Measurements from ENCODE around the gene GIPC3. TPM values are rescaled to one million over a fixed set of nuclear protein-coding genes. Genes with fewer than 3 reads are reported as not detected.

The GIPC3 gene
- polyA plus RNA-seq, 2 of the 4 experiments (the other 2 are of a cell fraction), result 0.05 to 0.12 TPM

DNA sequence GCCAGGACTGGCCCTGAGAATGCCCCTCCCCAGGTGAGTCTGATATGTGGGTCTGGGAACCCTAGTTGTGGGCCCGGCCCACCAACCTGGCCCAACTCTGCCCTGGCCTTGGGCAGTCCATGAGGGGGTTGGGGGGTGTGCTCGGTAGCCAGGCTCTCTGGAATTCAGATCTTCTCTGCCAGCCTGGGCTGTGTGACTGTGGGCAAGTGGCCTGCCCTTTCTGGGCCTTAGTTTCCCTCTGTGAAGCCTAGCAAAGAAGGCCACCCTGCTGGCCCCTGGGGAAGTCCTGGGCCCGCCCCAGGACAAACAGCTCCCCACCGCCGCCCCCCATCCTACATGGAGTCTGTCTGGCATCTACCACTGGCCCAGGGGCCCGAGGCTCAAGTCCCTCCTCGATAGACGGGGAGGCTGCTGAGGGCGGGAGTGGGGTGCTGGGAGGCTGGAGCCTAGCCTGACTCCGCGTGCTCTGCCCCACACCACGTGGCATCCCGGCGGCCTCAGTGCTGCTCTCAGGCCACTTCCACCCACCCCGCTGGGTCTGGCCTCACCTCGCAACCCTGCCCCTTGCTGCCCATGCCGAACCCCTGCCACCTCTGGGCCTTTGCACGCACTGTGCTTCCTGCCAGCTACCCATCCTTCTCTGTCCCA is 29.7 kb downstream of the GIPC3 start:
- no peak for TF ChIP-seq EHF (CRISPR knock-in tag; IDR thresholded peaks at IDR 0.05)
- TF ChIP-seq KDM5A (IDR thresholded peaks at IDR 0.05), result no peak
- no peak for TF ChIP-seq CBX8 (IDR thresholded peaks at IDR 0.05)
- TF ChIP-seq, protein P1, sequence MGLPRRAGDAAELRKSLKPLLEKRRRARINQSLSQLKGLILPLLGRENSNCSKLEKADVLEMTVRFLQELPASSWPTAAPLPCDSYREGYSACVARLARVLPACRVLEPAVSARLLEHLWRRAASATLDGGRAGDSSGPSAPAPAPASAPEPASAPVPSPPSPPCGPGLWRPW (IDR thresholded peaks at IDR 0.05), result no peak
- no peak for TF ChIP-seq ZNF302 (CRISPR knock-in tag; IDR thresholded peaks at IDR 0.05)
- TF ChIP-seq FOSL2 (IDR thresholded peaks at IDR 0.05), result no peak
- TF ChIP-seq FOSL2 (CRISPR knock-in tag; IDR thresholded peaks at IDR 0.05), result no peak
- no peak for TF ChIP-seq NPAS2 (CRISPR knock-in tag; IDR thresholded peaks at IDR 0.05; ENCODE audit: borderline replicate concordance)
- no peak for TF ChIP-seq CHD4 (IDR thresholded peaks at IDR 0.05; ENCODE audit: borderline replicate concordance)
- TF ChIP-seq GATA3 (IDR thresholded peaks at IDR 0.05; ENCODE audit: borderline replicate concordance), result no peak
- TF ChIP-seq SMC3 (IDR thresholded peaks at IDR 0.05), result no peak
- Histone ChIP-seq H3K9me3 (no peaks in the 10 kb centered on the region), H3K4me1 (no peaks in the 10 kb centered on the region), H3K27ac (no peak overlapping the region), H3K4me2 (no peak overlapping the region), H3K4me3 (no peak overlapping the region)
- ChIA-PET POLR2A (no interaction called here), CTCF (interaction anchor here (0.6 to 2.2 kb wide), 4 partner anchors 14 to 310 kb away, joined by 3 to 9 read pairs (median 5); no protein-coding TSS in a partner anchor)
- DNase-seq (ENCODE audit: low read depth in 1 of 2, low spot score in 1 of 2), result no peak
- 89% methylated on average over 13 of the region's 18 CpGs for WGBS (ENCODE audit: missing lambda C conversion rate)
- ATAC-seq, result no peak
- no peak for FAIRE-seq

DNA sequence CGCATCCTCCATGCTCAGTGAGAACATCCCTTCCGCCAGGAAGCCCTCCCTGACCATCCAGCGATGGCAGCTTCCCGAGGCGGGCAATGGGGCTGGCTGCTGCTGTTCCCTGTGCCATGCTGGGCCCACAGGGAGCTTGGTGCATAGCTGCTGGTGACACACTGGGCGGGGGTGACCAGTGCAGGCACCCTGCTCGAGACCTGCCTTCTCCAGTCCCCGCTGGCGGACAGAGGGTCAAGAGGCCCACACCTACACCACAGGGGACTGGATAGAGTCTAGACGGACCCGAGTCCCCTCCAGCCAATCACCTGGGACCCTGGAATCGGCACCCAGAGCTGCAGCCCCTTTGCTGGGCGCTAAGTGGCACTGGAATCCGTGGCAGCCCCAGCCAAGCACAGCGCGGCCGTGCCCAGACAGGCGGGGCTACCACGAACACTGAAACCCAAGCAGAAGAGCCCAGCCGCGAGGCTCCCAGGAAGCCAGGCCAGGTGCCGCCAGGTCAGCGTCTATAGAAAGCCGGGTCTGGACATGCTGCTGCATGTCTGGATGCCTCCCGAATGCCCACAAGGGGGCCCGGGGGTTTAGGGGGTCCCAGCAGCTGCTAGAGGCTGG is 30.4 kb downstream of the GIPC3 start:
- Histone ChIP-seq H3K27ac (no peak overlapping the region), H3K4me1 (no peaks in the 10 kb centered on the region), H3K4me2 (no peak overlapping the region), H3K4me3 (no peak overlapping the region), H3K9me3 (no peaks in the 10 kb centered on the region)
- TF ChIP-seq ZSCAN20 (CRISPR knock-in tag; IDR thresholded peaks at IDR 0.05), result no peak
- TF ChIP-seq, protein P2, sequence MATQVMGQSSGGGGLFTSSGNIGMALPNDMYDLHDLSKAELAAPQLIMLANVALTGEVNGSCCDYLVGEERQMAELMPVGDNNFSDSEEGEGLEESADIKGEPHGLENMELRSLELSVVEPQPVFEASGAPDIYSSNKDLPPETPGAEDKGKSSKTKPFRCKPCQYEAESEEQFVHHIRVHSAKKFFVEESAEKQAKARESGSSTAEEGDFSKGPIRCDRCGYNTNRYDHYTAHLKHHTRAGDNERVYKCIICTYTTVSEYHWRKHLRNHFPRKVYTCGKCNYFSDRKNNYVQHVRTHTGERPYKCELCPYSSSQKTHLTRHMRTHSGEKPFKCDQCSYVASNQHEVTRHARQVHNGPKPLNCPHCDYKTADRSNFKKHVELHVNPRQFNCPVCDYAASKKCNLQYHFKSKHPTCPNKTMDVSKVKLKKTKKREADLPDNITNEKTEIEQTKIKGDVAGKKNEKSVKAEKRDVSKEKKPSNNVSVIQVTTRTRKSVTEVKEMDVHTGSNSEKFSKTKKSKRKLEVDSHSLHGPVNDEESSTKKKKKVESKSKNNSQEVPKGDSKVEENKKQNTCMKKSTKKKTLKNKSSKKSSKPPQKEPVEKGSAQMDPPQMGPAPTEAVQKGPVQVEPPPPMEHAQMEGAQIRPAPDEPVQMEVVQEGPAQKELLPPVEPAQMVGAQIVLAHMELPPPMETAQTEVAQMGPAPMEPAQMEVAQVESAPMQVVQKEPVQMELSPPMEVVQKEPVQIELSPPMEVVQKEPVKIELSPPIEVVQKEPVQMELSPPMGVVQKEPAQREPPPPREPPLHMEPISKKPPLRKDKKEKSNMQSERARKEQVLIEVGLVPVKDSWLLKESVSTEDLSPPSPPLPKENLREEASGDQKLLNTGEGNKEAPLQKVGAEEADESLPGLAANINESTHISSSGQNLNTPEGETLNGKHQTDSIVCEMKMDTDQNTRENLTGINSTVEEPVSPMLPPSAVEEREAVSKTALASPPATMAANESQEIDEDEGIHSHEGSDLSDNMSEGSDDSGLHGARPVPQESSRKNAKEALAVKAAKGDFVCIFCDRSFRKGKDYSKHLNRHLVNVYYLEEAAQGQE (IDR thresholded peaks at IDR 0.05), result no peak
- no peak for TF ChIP-seq BHLHE40 (IDR thresholded peaks at IDR 0.05; ENCODE audit: low read depth, low read length)
- TF ChIP-seq ESRRA (IDR thresholded peaks at IDR 0.05; ENCODE audit: borderline replicate concordance, low read length), result no peak
- TF ChIP-seq, protein P3, sequence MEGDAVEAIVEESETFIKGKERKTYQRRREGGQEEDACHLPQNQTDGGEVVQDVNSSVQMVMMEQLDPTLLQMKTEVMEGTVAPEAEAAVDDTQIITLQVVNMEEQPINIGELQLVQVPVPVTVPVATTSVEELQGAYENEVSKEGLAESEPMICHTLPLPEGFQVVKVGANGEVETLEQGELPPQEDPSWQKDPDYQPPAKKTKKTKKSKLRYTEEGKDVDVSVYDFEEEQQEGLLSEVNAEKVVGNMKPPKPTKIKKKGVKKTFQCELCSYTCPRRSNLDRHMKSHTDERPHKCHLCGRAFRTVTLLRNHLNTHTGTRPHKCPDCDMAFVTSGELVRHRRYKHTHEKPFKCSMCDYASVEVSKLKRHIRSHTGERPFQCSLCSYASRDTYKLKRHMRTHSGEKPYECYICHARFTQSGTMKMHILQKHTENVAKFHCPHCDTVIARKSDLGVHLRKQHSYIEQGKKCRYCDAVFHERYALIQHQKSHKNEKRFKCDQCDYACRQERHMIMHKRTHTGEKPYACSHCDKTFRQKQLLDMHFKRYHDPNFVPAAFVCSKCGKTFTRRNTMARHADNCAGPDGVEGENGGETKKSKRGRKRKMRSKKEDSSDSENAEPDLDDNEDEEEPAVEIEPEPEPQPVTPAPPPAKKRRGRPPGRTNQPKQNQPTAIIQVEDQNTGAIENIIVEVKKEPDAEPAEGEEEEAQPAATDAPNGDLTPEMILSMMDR (IDR thresholded peaks at IDR 0.05), result no peak
- ChIA-PET POLR2A (no interaction called here), CTCF (interaction anchor here (2.0 to 2.2 kb wide), 2 partner anchors 40 to 71 kb away, joined by 7 to 9 read pairs; no protein-coding TSS in a partner anchor)
- no peak for ATAC-seq
- WGBS (ENCODE audit: missing lambda C conversion rate), result 95% methylated on average over 15 of the region's 26 CpGs
- no peak for FAIRE-seq
- DNase-seq (ENCODE audit: low read depth in 1 of 2, low spot score in 1 of 2), result no peak

DNA sequence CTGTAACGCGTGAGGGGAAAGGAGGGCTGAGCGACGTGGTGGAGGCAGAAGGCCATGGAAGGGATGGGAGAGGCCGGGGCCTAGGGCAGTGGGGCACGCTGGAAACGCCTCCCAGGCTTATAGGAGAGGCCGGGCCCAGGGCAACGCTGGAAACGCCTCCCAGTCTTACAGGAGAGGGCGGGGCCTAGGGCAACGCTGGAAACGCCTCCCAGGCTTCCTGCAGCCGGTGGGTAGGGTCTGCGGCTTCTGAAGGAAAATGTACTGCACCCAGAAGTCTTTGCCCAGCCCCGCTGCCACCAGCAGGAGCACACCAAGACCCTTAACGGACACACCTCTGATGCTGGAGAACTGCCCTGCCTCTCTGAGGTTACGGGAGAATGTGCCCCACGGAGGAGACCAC is 32.2 kb downstream of the GIPC3 start:
- CTCF ChIA-PET, result interaction anchor here (0.8 to 2.4 kb wide), 3 partner anchors 8 to 74 kb away, joined by 4 to 12 read pairs (median 7); no protein-coding TSS in a partner anchor
- H3K4me2 ChIP-seq, result no peak overlapping the region
- no peaks in the 10 kb centered on the region for H3K4me1 ChIP-seq
- FAIRE-seq (no peak), DNase-seq (ENCODE audit: low read depth in 1 of 2, low spot score in 1 of 2) (no peak), ATAC-seq (no peak; a peak in 1 of 6 replicates)
- no peak overlapping the region for H3K27ac ChIP-seq
- 91% methylated on average over 14 of the region's 19 CpGs for WGBS (ENCODE audit: missing lambda C conversion rate)
- no peak for TF ChIP-seq PHF8 (IDR thresholded peaks at IDR 0.05; ENCODE audit: borderline replicate concordance, low read depth)
- TF ChIP-seq FOSL2 (IDR thresholded peaks at IDR 0.05), result no peak
- TF ChIP-seq FOSL2 (CRISPR knock-in tag; IDR thresholded peaks at IDR 0.05), result no peak
- TF ChIP-seq, protein P4, sequence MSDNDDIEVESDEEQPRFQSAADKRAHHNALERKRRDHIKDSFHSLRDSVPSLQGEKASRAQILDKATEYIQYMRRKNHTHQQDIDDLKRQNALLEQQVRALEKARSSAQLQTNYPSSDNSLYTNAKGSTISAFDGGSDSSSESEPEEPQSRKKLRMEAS (IDR thresholded peaks at IDR 0.05), result no peak
- TF ChIP-seq, protein P5, sequence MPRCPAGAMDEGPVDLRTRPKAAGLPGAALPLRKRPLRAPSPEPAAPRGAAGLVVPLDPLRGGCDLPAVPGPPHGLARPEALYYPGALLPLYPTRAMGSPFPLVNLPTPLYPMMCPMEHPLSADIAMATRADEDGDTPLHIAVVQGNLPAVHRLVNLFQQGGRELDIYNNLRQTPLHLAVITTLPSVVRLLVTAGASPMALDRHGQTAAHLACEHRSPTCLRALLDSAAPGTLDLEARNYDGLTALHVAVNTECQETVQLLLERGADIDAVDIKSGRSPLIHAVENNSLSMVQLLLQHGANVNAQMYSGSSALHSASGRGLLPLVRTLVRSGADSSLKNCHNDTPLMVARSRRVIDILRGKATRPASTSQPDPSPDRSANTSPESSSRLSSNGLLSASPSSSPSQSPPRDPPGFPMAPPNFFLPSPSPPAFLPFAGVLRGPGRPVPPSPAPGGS (IDR thresholded peaks at IDR 0.05), result no peak
- no peak for TF ChIP-seq HOXB5 (CRISPR knock-in tag; IDR thresholded peaks at IDR 0.05)
- TF ChIP-seq ESRRA (IDR thresholded peaks at IDR 0.05; ENCODE audit: borderline replicate concordance, low read length), result no peak
- TF ChIP-seq, protein P6, sequence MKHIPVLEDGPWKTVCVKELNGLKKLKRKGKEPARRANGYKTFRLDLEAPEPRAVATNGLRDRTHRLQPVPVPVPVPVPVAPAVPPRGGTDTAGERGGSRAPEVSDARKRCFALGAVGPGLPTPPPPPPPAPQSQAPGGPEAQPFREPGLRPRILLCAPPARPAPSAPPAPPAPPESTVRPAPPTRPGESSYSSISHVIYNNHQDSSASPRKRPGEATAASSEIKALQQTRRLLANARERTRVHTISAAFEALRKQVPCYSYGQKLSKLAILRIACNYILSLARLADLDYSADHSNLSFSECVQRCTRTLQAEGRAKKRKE (CRISPR knock-in tag; IDR thresholded peaks at IDR 0.05; ENCODE audit: low read depth), result no peak
- H3K9me3 ChIP-seq, result no peaks in the 10 kb centered on the region
- H3K4me3 ChIP-seq, result no peak overlapping the region
- POLR2A ChIA-PET, result no interaction called here
